Measurements from ENCODE around the gene GCAT.

GCAT gene

DNA sequence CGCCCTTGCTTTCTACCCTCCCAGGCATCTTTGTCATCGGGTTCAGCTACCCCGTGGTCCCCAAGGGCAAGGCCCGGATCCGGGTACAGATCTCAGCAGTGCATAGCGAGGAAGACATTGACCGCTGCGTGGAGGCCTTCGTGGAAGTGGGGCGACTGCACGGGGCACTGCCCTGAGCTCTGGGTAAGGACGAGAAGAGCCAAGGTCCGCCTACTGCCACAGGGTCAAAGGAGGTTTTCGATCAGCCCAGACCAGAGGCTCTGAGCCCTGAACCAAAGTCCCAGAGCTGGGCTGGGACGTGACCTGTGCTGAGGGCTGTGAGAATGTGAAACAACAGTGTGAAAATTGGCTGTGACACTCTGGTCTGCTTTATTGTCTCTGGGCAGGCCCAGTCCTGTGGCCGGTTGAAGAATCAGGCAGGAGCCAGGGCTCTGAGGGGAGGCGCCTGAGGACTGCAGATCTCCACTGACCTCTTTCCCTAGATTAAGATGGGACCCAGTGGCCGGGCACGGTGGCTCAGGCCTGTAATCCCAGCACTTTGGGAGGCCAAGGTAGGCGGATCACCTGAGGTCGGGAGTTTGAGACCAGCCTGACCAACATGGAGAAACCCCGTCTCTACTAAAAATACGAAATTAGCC is 8.9 kb downstream of the GCAT start:
- H3K4me1 Mint-ChIP-seq, result peaks cover 17% of the 10 kb centered on the region
- H3K27ac Mint-ChIP-seq, result no peak overlapping the region
- peaks cover 62% of the 10 kb centered on the region for H3K27me3 Mint-ChIP-seq
- no peaks in the 10 kb centered on the region for H3K36me3 Mint-ChIP-seq
- H3K4me3 Mint-ChIP-seq, result no peak overlapping the region
- ATAC-seq, result no peak
- no peaks in the 10 kb centered on the region for H3K9me3 Mint-ChIP-seq

DNA sequence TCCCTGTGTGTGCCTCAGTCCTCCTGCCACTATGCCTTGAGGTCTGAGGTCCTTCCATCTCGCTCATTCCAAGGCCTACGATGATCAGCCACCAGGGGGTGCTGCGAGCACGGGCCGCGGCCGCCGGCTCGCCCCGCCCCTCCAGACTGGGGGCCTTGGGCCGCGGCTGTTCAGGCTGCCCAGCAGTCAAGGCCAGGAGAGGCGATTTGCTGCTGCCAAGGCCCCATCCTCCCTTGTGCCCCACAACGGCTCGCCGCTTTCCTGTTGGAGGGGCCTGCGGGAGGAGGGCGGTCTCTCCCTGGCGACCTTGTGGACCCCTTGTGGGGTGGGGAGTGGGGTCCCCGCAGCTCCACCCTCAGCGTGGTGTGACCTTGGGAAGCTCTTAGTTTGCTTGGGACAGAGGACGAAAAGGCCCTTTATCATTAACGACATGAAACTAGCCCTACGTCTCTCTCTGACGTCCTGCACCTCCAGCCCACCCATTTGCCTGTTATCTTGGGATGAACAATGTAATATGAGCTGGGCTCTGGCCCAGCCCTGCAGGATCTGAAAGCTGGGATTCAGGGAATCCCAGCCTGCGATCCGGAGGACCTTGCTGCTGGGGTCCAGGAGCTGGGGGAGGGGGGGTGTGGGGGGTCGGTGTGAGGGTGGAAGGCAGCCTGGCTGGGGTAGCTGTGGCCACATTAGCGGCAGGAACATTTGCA is 10.1 kb downstream of the GCAT start:
- Mint-ChIP-seq H3K4me3 (peak overlapping the region; percentile 54), H3K27me3 (peaks cover 63% of the 10 kb centered on the region), H3K36me3 (no peaks in the 10 kb centered on the region), H3K27ac (no peak overlapping the region), H3K9me3 (no peaks in the 10 kb centered on the region), H3K4me1 (peaks cover 17% of the 10 kb centered on the region)
- ATAC-seq, result peak; percentile 84

DNA sequence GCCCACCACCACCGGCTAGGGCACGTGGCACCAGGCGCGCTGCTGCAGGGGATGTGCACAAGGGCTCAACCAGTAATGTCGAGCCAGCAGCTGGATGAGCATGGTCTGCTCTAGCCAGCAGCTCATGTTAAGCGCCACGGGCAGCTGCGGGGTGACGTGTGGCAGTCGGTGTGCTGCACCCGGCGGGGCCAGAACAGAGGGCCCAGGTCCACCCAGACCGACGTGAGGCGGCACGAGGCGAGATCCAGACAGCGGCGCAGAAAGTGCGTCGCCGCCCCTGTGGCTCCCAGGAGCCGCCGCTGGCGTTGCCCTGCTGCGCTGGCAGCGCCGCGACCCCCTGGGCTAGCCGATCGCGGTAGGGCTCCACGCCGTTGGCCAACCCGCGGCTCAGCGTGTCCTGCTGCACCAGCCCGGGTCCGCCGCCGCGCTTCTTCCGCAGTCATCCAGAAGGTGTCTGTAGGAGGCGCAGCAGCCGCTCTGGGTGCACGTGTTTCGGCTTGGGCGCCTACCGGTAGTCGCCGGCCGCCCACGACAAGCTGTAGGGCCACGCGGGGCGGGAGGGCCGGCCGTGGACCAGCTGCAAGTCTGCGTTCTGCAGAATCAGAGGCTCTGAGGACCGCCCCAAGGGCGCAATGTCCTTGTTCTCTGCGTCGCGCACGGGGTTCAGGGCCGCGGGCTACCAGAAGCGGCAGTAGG is 10.8 kb downstream of the GCAT start:
- no peaks in the 10 kb centered on the region for H3K36me3 Mint-ChIP-seq
- no peaks in the 10 kb centered on the region for H3K9me3 Mint-ChIP-seq
- no peak overlapping the region for H3K27ac Mint-ChIP-seq
- H3K27me3 Mint-ChIP-seq, result peaks cover 63% of the 10 kb centered on the region
- H3K4me3 Mint-ChIP-seq, result peak overlapping the region; percentile 70
- H3K4me1 Mint-ChIP-seq, result peaks cover 17% of the 10 kb centered on the region
- ATAC-seq, result peak; percentile 78

DNA sequence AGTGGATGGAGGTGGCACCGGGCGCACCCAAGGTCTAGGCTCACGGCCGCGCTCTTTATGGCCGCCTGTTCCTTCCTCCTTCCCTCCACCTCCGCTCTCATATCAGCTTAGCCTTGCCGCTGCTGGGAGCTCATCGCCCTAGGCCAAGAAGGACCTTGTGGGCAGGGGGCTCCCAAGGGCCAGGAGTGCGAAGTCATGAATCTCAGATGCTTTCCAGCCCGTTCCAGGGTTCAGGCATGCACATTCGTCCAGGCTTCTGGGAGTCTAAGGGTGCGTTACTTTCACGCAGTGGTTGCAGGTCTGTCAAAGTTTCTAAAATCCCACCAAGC is 11.3 kb downstream of the GCAT start:
- Mint-ChIP-seq H3K4me3 (peak overlapping the region; percentile 70), H3K4me1 (peaks cover 17% of the 10 kb centered on the region), H3K36me3 (no peaks in the 10 kb centered on the region), H3K9me3 (no peaks in the 10 kb centered on the region), H3K27me3 (peaks cover 66% of the 10 kb centered on the region), H3K27ac (no peak overlapping the region)
- no peak for ATAC-seq

DNA sequence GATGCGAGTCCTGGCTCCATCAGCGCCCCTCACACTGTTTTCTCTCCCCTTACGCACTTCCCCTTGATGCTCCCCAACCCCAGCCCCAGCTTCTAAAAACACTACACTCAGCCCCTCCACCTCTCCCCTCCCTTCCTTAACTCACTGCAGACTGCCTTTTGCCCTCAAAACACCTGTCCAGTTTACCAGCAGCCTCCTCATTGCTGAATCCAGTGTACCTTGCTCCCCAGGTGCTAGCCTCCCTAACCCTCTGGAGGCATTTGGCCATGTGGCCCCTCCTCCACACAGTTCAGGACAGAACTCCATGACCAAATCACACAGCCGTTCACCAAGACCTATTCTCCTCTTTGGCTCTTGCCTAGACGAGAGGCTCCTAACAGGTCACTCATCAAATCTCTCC is 12.6 kb downstream of the GCAT start:
- H3K27ac Mint-ChIP-seq, result no peak overlapping the region
- peaks cover 64% of the 10 kb centered on the region for H3K27me3 Mint-ChIP-seq
- ATAC-seq, result no peak
- H3K36me3 Mint-ChIP-seq, result no peaks in the 10 kb centered on the region
- no peaks in the 10 kb centered on the region for H3K9me3 Mint-ChIP-seq
- no peak overlapping the region for H3K4me3 Mint-ChIP-seq
- peaks cover 17% of the 10 kb centered on the region for H3K4me1 Mint-ChIP-seq

DNA sequence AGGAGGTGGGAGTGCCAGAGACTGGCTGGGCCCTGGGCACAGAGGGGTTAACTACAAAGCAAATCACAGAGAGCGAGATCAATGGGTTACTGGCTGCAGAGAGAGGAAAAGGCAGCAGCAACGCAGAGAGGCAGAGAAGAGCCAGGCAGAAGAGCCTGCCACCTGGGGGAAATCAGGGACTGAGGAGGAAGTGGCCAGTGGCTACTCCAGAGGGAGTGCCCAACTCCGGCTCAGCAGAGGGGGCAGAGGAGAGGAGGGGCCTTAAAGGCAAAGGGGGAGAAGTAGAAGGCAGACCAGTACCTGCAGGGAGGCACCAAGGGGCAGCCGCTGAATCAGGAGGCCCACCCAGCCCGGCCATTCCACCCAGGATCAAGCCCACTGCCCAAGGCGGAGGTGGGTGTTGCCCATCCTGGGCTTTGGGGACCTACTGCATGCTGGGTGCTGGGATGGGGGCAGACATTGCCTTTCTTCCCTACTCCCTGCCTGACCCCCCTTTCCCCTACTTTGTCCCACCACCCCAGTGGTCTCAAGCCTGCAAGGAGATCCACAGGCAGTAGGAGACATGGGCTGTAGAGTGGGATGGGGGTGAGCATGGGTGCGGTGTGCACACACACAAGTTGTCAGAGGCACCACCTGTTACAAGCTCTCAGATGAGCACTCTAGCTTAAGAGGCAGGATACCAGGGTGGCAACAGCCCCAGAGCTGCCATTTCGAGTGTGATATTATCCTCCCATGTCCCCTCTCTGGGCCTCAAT is 14.5 kb downstream of the GCAT start:
- Mint-ChIP-seq H3K27me3 (peaks cover 53% of the 10 kb centered on the region), H3K9me3 (no peaks in the 10 kb centered on the region), H3K4me3 (no peak overlapping the region), H3K36me3 (no peaks in the 10 kb centered on the region), H3K4me1 (peaks cover 16% of the 10 kb centered on the region), H3K27ac (no peak overlapping the region)
- ATAC-seq, result no peak

DNA sequence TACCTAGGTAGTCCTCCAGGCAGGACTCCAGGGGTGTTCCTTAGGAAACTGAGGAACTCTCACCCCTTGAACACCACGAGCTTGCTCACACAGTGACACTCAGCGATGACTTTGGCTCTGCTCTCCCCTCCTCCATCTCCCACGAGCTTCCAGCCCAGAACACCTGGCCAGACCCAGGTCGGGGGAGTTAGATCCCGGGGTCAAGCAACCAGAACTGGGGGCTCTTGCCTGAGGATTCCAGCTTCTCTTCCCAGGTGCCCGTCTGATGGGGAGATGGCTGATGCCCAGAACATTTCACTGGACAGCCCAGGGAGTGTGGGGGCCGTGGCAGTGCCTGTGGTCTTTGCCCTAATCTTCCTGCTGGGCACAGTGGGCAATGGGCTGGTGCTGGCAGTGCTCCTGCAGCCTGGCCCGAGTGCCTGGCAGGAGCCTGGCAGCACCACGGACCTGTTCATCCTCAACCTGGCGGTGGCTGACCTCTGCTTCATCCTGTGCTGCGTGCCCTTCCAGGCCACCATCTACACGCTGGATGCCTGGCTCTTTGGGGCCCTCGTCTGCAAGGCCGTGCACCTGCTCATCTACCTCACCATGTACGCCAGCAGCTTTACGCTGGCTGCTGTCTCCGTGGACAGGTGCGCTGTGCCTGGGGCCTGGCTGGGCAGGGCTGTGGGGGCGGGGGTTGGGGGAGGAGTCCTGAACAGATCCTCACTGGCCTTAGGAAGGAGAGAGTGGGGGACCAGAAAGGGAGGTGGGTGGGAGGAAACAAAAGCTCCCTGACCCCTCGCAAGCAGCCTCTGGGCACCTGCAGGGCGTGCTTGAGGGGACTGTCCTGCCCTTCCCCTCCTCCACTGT is 15.6 kb downstream of the GCAT start, which contains the start of gene GALR3:
TSS of gene GALR3 (plus strand) at position 249 of the 852 bp plus-strand sequence. CDS start at position 274, 25 bp downstream.
- Mint-ChIP-seq H3K4me3 (no peak within 1 kb of the TSS), H3K4me1 (peaks cover 9% of the 10 kb centered on the region), H3K36me3 (no peaks in the 10 kb centered on the region), H3K27me3 (peaks cover 53% of the 10 kb centered on the region), H3K9me3 (no peaks in the 10 kb centered on the region), H3K27ac (no peak within 1 kb of the TSS)
- ATAC-seq, result no peak

DNA sequence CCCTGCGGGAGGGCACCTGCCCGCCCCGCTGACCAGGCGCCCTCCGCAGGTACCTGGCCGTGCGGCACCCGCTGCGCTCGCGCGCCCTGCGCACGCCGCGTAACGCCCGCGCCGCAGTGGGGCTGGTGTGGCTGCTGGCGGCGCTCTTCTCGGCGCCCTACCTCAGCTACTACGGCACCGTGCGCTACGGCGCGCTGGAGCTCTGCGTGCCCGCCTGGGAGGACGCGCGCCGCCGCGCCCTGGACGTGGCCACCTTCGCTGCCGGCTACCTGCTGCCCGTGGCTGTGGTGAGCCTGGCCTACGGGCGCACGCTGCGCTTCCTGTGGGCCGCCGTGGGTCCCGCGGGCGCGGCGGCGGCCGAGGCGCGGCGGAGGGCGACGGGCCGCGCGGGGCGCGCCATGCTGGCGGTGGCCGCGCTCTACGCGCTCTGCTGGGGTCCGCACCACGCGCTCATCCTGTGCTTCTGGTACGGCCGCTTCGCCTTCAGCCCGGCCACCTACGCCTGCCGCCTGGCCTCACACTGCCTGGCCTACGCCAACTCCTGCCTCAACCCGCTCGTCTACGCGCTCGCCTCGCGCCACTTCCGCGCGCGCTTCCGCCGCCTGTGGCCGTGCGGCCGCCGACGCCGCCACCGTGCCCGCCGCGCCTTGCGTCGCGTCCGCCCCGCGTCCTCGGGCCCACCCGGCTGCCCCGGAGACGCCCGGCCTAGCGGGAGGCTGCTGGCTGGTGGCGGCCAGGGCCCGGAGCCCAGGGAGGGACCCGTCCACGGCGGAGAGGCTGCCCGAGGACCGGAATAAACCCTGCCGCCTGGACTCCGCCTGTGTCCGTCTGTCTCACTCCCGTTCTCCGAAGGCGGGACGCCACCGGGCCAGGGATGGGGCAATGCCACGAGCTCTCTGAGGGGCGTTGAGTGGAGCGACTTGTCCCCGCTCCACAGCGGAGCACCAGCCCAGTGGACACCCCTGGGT is 17.2 kb downstream of the GCAT start:
- ATAC-seq, result peak; percentile 51
- Mint-ChIP-seq H3K9me3 (no peaks in the 10 kb centered on the region), H3K36me3 (peaks cover 8% of the 10 kb centered on the region), H3K4me3 (peak overlapping the region; percentile 68), H3K27ac (no peak overlapping the region), H3K27me3 (peaks cover 51% of the 10 kb centered on the region), H3K4me1 (no peaks in the 10 kb centered on the region)

DNA sequence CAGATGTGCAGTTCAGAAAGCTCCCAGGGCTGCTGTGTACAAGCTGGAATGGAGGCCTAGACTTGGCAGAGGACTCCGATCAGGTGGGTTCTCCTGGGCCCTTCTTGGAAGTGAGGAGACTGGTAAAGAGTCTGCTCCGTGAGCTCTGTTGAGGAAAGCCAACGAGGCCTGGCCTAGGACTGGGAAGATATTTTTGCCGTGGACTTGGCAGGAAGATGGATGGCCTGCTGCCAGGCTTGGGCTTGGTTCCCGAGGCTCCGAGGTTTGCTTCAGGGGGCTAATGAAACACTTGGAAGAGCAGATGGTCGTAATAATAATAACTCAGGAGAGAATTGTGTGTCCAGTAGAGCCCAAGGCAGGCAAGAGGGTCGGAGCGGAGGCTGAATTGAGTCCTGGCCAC is 19.3 kb downstream of the GCAT start:
- peaks cover 28% of the 10 kb centered on the region for H3K36me3 Mint-ChIP-seq
- no peaks in the 10 kb centered on the region for H3K9me3 Mint-ChIP-seq
- H3K4me3 Mint-ChIP-seq, result no peak overlapping the region
- no peak for ATAC-seq
- H3K27ac Mint-ChIP-seq, result no peak overlapping the region
- H3K4me1 Mint-ChIP-seq, result no peaks in the 10 kb centered on the region
- H3K27me3 Mint-ChIP-seq, result peaks cover 31% of the 10 kb centered on the region

DNA sequence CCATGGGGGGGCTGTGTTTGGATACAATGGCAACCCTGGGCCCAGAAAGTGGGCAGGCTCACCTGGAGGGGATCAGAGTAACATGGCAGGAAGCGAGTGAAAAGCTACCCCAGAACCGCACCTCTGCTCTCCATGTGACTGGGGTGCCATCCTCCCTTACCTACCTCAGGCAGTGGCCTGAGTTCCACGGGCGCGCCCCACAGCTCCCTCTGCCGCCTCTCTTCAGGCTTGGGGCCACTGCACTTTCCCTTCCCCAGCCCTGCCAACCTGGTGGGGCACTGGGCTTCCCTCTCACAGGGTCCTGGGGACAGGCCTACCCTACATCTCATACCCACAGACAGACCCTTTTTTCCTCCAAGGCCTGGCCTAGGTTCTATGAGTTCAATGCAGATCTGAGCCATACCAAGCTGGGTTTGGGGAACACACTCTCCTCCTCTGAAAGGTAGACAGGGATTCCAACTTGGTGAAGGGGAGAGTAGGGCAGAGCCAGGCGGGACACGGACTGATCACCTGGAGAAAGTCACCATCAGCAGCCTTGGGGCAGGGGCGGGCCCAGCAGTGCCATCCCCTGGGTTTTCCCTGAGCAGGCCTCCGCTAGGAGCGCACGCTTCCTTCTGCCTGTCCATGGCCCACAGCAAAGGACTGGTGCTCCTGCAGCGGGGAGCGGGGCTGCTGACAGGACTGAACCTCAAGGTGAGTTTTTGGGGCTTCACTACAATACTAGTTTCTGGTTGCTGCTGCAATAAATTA is 22.5 kb downstream of the GCAT start:
- H3K27ac Mint-ChIP-seq, result no peak overlapping the region
- peaks cover 6% of the 10 kb centered on the region for H3K27me3 Mint-ChIP-seq
- no peak overlapping the region for H3K4me3 Mint-ChIP-seq
- H3K36me3 Mint-ChIP-seq, result peaks cover 40% of the 10 kb centered on the region
- no peaks in the 10 kb centered on the region for H3K9me3 Mint-ChIP-seq
- no peak for ATAC-seq
- H3K4me1 Mint-ChIP-seq, result no peaks in the 10 kb centered on the region

DNA sequence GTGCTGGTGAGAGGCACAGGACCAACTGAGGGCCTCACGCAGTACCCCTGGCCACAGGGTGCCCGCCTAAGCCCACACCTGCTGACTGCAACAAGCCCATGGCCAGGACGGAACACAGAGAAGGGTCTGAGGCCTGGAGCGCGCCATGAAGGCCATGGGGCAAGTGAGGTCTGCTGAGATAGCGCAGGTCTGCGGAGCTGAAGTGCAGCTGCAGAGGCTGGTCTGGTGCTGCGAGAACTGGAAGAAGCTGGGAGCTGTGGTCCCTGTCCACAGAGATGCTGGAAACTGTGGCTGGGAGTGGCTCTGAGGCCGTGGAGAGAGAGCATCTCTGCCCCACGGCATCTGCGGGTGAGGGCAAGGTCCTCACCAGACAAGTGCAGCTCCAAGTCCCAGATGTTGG is 23.7 kb downstream of the GCAT start:
- H3K36me3 Mint-ChIP-seq, result peaks cover 40% of the 10 kb centered on the region
- H3K4me3 Mint-ChIP-seq, result no peak overlapping the region
- ATAC-seq, result no peak
- no peak overlapping the region for H3K27ac Mint-ChIP-seq
- no peaks in the 10 kb centered on the region for H3K9me3 Mint-ChIP-seq
- H3K4me1 Mint-ChIP-seq, result no peaks in the 10 kb centered on the region
- no peaks in the 10 kb centered on the region for H3K27me3 Mint-ChIP-seq

DNA sequence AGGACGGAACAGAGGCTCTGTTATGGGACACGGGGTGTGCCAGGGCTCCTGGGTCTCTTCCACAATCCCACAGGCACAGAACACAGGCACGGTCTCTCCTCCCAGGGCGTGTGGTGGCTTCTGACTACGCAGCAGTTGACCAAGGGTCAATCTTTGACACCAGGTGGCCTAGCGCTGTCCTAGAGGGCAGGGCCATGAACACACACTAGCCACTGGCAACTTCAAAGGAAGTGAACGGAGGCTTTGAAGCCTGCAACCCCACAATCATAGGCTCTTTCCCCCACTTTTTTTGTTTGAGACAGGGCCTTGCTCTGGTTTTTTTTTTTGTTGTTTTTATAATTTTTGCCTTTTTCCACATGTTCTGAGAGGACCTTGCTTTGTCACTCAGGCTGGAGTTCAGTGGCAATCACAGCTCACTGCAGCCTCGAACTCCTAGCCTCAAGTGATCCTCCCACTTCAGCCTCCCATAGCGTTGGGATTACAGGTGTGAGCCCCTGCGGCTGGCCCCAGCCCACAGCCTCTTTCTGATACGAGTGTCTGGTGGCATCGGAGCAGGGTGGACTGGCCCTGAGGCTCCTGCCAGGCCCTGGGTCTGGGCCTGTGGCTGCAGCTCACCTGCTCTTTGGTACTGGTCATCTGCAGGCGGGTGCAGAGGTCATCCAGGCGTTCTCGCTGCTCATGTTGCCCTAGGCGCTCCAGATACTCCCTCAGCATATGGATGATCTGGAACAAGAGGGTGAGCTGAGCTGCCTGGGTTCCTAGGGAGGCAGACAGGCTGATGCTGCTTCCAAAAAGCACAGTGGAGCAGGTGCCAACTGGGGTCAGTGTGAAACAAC is 24.5 kb downstream of the GCAT start:
- H3K4me1 Mint-ChIP-seq, result no peaks in the 10 kb centered on the region
- H3K4me3 Mint-ChIP-seq, result no peak overlapping the region
- H3K27me3 Mint-ChIP-seq, result no peaks in the 10 kb centered on the region
- no peak for ATAC-seq
- H3K27ac Mint-ChIP-seq, result no peak overlapping the region
- H3K36me3 Mint-ChIP-seq, result peaks cover 47% of the 10 kb centered on the region
- H3K9me3 Mint-ChIP-seq, result no peaks in the 10 kb centered on the region
